ENCODE measurements around the gene AGPAT4. TPM values are rescaled to one million over a fixed set of nuclear protein-coding genes. Genes with fewer than 3 reads are reported as not detected.

Gene AGPAT4
- total RNA-seq, 4 donors from 2014 or later = 0.53 to 11.6 (median 3.3) TPM

DNA sequence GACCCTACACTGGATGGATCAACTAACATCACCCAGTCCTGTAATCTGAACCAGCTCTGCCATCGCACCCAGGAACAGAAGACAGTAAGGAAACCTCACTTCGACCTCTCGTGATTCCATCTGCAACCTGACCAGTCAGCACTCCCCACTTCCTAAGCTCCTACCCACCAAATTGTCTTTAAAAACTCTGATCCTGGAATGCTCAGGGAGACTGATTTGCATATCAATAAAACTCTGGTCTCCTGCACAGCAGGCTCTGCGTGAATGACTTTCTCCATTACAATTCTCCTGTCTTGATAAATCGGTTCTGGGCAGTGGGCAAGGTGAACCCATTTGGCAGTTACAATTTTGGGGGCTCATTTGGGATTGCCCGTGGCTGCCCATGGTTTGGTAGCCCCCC lies 18.3 kb upstream of the AGPAT4 start:
- DNase-seq = no peak
- TF ChIP-seq POLR2A (IDR thresholded peaks at IDR 0.05) = no peak
- TF ChIP-seq, protein P1, sequence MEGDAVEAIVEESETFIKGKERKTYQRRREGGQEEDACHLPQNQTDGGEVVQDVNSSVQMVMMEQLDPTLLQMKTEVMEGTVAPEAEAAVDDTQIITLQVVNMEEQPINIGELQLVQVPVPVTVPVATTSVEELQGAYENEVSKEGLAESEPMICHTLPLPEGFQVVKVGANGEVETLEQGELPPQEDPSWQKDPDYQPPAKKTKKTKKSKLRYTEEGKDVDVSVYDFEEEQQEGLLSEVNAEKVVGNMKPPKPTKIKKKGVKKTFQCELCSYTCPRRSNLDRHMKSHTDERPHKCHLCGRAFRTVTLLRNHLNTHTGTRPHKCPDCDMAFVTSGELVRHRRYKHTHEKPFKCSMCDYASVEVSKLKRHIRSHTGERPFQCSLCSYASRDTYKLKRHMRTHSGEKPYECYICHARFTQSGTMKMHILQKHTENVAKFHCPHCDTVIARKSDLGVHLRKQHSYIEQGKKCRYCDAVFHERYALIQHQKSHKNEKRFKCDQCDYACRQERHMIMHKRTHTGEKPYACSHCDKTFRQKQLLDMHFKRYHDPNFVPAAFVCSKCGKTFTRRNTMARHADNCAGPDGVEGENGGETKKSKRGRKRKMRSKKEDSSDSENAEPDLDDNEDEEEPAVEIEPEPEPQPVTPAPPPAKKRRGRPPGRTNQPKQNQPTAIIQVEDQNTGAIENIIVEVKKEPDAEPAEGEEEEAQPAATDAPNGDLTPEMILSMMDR (IDR thresholded peaks at IDR 0.05) = no peak
- no peaks in the 10 kb centered on the region for H3K36me3 ChIP-seq
- H3K4me1 ChIP-seq = no peaks in the 10 kb centered on the region
- no peaks in the 10 kb centered on the region for H3K27me3 ChIP-seq
- H3K4me3 ChIP-seq = no peak overlapping the region
- H3K27ac ChIP-seq = no peak overlapping the region
- H3K9me3 ChIP-seq = no peaks in the 10 kb centered on the region

DNA sequence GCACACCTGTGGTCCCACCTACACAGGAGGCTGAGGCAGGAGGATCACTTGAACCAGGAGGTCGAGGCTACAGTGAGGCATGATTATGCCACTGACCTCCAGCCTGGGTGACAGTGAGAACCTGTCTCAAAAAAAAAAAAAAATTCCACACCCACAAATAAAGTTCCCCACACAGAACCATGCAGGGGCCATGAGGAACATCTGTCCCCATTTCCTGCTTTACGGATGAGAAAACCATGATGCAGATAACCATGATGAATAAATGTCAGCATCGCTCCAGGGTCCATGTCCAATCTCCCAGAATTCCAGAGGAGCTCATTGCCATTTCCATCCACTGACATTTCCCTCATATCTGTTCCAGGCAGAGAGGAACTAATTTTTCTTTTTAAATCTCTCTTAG lies 16.9 kb upstream of the AGPAT4 start:
- no peak for DNase-seq
- no peak for TF ChIP-seq POLR2A (IDR thresholded peaks at IDR 0.05)
- TF ChIP-seq, protein P1 (IDR thresholded peaks at IDR 0.05) = no peak
- no peaks in the 10 kb centered on the region for H3K4me1 ChIP-seq
- no peak overlapping the region for H3K4me3 ChIP-seq
- no peaks in the 10 kb centered on the region for H3K36me3 ChIP-seq
- H3K27ac ChIP-seq = no peak overlapping the region
- no peaks in the 10 kb centered on the region for H3K9me3 ChIP-seq
- H3K27me3 ChIP-seq = no peaks in the 10 kb centered on the region

DNA sequence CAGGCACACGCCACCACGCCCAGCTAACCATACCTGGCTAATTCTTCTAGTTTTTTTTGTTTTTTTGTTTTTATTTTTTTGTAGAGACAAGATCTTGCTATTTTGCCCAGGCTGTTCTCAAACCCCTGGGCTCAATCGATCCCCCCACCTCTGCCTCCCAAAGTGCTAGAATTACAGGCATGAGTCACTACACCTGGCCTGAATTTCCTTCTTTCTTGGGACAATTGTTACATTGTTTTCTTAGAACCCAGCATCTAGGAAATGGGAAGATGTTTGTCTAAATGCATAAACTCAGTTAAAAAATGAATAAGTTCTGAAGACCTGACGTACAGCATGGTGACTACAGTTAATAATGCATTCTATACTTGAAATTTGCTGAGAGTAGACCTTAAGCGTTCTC lies 10.8 kb upstream of the AGPAT4 start:
- no peaks in the 10 kb centered on the region for H3K27me3 ChIP-seq
- TF ChIP-seq, protein P1 (IDR thresholded peaks at IDR 0.05) = no peak
- no peak for TF ChIP-seq POLR2A (IDR thresholded peaks at IDR 0.05)

DNA sequence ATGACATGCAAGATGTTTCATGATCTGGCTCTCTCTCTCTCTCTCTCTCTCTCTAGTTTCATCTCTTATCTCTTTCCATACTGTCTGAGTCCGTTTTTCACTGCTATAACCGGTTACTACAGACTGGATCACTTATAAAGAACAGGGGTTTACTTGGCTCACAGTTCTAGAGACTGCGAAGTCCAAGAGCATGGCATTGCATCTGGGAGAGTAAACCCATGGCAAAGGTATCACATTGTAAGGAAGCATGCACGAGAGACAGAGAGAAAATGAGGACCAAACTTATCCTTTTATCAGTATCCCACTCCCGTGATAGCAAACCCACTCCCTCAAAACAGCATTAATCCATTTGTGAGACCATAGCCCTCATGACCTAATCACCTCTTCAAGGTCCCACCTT lies 7.2 kb upstream of the AGPAT4 start:
- no peak for DNase-seq
- H3K27me3 ChIP-seq = no peaks in the 10 kb centered on the region
- no peaks in the 10 kb centered on the region for H3K9me3 ChIP-seq
- no peak overlapping the region for H3K4me3 ChIP-seq
- H3K36me3 ChIP-seq = no peaks in the 10 kb centered on the region
- H3K4me1 ChIP-seq = no peaks in the 10 kb centered on the region
- H3K27ac ChIP-seq = no peak overlapping the region
- no peak for TF ChIP-seq POLR2A (IDR thresholded peaks at IDR 0.05)
- TF ChIP-seq, protein P1 (IDR thresholded peaks at IDR 0.05) = no peak

More for the DNA sequence above, 10.8 kb upstream of the AGPAT4 start:
- Histone ChIP-seq H3K9me3 (no peaks in the 10 kb centered on the region), H3K27ac (no peak overlapping the region), H3K36me3 (no peaks in the 10 kb centered on the region), H3K4me1 (no peaks in the 10 kb centered on the region), H3K4me3 (no peak overlapping the region)
- no peak for DNase-seq

DNA sequence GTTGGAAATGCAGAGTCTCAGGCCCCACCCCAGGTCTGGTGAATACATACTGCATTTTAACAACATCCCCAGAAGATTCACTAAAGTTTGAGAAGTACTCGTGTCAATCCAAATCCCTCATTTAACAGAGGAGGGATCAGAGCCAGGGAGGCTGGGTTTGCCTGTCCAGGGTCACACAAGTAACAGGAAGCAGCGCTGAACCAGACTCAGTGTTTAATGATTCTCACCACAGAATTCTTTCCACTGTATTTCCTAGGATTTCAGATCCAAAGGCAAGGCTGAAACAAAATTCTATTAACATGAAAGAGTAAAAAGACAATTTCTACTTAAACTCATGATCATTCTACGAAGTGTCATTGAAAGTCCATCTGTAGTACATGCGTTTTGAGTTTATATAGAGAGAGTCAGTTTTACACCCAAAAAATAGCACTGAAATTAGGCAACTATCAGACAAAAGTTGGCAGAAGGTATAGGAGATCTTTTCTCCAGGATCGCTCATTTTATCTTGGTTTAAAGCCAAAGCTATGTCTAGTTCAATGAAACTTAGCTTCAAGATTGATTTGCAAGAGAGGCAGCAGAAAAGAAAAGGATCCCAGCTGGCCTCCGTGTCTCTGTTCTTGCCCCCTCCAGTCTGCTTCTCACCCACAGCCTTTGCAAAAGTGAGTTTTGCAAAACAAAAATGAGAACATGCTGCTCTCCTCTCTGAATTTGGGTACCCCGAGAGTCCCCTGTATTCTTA lies 6.0 kb upstream of the AGPAT4 start:
- Histone ChIP-seq H3K36me3 (no peaks in the 10 kb centered on the region), H3K9me3 (no peaks in the 10 kb centered on the region), H3K27ac (no peak overlapping the region), H3K27me3 (no peaks in the 10 kb centered on the region), H3K4me3 (no peak overlapping the region), H3K4me1 (no peaks in the 10 kb centered on the region)
- DNase-seq = no peak
- TF ChIP-seq, protein P1 (IDR thresholded peaks at IDR 0.05) = no peak
- no peak for TF ChIP-seq POLR2A (IDR thresholded peaks at IDR 0.05)
